Epithelial cell of esophagus (primary cell): ENCODE data around the gene PPIL6.

ENCODE experiments used
- DNase-seq: peaks from one replicate; pipeline ENCODE4 v3.0.0; 2010; ENCODE audit warnings: low read depth
- H3K4me3 ChIP-seq: 2 replicates; pipeline ENCODE4 v1.5.1; 2011; ENCODE audit warnings: mild to moderate bottlenecking, low read length, control low read depth
- TF ChIP-seq, protein P1 (sequence below): IDR thresholded peaks from 2 replicates; pipeline ENCODE4 v1.5.1; 2011; ENCODE audit warnings: low read depth, mild to moderate bottlenecking, low read length, control low read depth, inconsistent platforms; ENCODE audit not compliant: insufficient read depth; ENCODE audit errors: missing control alignments

The PPIL6 gene

DNA sequence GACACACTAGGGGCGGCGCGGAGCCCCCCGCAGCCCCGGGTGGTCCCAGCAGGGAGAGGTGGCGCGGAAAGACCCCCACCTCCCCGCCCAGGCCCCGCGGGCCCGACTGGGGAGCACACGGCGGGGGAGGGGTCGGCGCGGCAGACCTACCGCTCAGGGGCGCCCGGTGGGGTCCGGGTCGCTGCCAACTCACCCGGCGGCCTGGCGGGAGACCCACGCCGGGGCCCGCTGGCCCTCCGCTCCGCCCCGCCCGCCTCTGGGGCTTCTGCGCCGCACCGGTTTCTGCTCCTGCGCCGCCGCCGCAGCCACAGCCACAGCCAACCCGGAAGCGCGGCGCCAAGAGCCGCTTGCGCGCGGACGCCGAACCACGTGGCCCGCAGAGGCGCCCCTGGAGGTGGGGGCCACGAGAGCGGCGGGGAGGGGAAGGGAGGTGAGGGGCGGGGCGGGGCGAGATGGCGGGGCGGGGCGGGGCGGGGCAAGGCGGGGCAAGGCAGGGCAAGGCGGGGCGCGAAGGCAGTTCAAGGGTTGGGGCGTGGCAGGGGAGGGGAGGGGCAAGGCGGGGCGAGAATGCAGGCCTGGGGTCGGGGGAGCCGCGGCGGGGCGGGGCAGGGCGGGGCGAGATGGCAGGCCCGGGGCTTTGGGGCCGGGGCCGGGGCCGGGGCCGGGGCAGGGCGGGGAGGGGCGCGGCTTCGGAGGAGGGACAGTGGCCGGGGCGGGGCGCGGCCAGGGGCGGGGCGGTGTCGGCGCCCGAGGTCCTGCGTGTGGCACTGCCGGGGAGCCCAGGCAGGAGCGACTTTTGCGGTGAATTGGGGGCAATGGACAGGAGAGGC, 42.7 kb upstream of the PPIL6 start, which contains the start of gene ZBTB24:
ZBTB24 (minus strand) TSS at position 315 of the 830 bp plus-strand sequence. CDS start 1,193 bp downstream, outside the sequence.
- TF ChIP-seq, protein P1, sequence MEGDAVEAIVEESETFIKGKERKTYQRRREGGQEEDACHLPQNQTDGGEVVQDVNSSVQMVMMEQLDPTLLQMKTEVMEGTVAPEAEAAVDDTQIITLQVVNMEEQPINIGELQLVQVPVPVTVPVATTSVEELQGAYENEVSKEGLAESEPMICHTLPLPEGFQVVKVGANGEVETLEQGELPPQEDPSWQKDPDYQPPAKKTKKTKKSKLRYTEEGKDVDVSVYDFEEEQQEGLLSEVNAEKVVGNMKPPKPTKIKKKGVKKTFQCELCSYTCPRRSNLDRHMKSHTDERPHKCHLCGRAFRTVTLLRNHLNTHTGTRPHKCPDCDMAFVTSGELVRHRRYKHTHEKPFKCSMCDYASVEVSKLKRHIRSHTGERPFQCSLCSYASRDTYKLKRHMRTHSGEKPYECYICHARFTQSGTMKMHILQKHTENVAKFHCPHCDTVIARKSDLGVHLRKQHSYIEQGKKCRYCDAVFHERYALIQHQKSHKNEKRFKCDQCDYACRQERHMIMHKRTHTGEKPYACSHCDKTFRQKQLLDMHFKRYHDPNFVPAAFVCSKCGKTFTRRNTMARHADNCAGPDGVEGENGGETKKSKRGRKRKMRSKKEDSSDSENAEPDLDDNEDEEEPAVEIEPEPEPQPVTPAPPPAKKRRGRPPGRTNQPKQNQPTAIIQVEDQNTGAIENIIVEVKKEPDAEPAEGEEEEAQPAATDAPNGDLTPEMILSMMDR, result no peak
- H3K4me3 ChIP-seq, result peak within 1 kb of the TSS; percentile 73
- peak; percentile 92 for DNase-seq

DNA sequence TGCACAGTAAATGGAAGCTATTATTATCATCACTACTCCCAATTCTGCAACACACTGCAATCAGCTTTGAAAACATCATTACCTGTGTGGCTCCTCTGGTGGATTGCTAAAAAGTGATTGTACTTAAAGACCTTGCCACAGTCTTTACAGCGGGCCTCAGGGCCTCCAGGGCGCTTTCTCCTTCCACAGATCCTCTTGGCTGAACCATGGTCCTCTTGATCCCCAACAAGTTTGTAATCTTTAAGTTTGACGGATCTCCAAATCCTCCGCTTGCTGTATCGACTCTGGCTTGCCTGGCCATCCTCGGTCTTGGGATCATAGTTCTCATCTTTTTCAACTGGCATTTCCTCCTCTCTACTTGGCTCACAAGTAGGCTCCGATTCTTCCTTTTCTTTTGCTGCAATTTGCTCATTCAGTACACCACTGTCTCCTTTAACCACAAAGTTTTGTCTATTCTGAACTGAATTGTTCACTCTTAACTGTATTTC, 40.6 kb upstream of the PPIL6 start:
- H3K4me3 ChIP-seq, result no peak overlapping the region
- DNase-seq, result no peak
- TF ChIP-seq, protein P1, result no peak

DNA sequence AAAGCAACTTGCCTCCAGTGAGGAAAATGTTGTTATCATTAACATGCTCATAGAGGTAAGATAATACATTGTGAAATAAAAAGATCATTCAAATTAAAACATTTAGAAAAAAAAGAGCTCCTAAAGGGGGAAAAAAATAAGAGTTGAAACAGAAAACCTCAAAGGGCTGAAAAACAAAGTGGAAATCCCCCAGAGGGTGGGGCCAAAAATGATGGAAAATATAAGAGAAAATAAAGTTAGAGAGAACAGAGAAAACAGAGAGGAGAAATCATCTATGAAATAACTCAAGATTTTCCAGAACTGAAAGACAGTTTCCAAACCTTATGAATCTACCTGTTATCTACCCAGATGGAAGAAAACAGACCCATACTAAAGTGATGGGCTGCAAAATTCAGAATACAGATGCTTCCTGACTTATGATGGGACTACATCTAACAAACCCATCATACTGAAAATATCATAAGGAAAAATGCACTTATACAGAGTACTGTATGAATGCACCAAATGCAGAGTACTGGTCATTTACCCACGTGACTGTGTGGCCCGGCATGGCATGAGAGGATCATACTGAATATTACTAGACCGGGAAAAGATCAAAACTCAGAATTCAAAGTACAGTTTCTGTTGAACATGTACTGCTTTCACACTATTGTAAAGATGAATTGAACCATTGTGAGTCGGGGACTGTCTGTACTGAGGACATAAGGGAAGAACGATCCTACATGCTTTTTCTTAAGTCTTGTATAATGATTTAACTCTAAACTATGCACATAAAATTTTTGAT, 38.6 kb upstream of the PPIL6 start:
- DNase-seq, result no peak
- TF ChIP-seq, protein P1, result no peak
- no peak overlapping the region for H3K4me3 ChIP-seq

DNA sequence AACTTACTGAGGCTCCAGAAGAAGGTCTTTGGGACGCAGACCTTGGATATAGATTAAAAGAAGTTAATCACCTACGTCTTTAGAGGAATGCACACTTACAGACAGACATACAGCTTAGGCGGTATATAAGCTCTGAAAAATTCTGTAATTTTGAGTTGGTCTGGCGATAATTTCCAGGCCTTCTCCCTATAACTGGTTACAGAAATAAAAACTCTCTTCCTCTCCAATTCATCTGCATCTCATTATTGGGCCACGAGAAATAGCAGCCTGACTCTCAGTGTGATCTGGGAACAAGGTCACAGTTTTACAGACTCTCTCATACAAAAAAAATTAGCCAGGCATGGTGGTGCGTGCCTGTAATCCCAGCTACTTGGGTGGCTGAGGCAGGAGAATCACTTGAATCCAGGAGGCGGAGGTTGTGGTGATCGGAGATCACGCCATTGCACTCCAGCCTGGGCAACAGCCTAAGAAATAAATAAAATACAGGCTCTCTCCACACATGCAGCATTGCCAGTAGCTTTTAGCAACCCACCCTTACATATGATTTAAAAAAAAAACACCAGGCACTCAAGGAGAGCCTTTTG, 37.9 kb upstream of the PPIL6 start:
- TF ChIP-seq, protein P1, result no peak
- no peak overlapping the region for H3K4me3 ChIP-seq
- DNase-seq, result no peak

DNA sequence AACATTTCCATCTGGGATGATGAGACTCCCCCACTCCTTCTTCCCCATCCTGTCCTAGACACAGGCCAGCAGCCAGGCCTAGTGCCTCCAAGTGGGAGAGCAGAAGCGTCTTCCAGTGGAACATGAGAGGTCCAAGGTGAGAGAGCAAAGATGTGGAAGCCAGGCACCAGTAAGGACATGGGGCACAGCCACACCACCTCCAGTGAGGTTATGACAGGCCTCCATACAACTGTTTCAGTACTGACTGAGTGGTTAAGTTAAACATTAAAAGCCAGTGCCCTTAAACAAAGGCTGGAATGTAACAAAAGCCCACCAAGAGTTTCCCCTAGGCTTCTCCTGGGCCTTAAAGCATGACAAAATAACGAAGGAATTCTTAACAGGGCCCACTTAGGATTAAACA, 37.3 kb upstream of the PPIL6 start:
- no peak overlapping the region for H3K4me3 ChIP-seq
- TF ChIP-seq, protein P1, result no peak
- no peak for DNase-seq

DNA sequence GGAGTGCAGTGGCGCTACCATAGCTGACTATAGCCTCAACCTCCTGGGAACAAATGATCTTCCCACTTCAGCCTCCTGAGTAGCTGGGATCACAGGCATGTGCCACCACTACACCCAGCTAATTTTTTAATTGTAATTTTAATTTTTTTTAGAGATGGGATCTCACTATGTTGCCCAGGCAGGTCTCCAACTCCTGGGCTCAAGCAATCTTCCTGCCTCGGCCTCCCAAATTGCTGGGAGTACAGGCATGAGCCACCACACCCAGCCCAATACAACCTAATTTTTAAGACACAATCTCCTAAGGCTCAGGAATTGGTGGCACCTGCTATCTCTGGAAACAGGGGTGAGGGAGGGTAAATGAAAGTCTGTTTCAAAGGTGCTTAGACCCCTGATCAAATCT, 36.8 kb upstream of the PPIL6 start:
- TF ChIP-seq, protein P1, result no peak
- H3K4me3 ChIP-seq, result no peak overlapping the region
- no peak for DNase-seq
